GM18861 (cell line): ENCODE data around the gene RNF125.
"Not testable (repeated sequence)": the region's sequence is repeated elsewhere in the genome, so short reads cannot be mapped to it uniquely, and the experiment has no call there.

Source experiments
- ATAC-seq: cut with Tn5 transposase; IDR thresholded peaks from one replicate; pipeline ENCODE4 v1.9.1; 2021; ENCODE audit not compliant: unreplicated experiment

Gene RNF125

GRCh38 chr18:32083781-32084180 lies 65.2 kb downstream of the RNF125 start:
- no peak for ATAC-seq

- ATAC-seq: no peak
These were observed 68.3 kb downstream of the RNF125 start for GRCh38 chr18:32086881-32087280.

DNA sequence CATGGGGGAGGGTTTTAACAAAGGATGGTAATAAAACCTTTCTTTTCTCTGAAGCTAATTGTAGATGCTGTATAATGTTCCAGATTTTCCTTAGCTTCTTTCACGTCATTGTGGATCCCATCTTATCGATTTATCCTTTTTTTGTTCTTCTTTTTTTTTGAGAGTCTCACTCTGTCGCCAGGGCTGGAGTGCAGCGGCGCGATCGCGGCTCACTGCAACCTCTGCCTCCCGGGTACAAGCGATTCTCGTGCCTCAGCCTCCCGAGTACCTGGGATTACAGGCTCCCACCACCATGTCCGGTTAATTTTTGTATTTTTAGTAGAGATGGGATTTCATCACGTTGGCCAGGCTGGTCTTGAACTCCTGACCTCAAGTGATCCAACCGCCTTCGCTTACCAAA lies 72.2 kb downstream of the RNF125 start:
- ATAC-seq: not testable (repeated sequence)

- no peak for ATAC-seq
These were observed 72.7 kb downstream of the RNF125 start for GRCh38 chr18:32091325-32091723.

DNA sequence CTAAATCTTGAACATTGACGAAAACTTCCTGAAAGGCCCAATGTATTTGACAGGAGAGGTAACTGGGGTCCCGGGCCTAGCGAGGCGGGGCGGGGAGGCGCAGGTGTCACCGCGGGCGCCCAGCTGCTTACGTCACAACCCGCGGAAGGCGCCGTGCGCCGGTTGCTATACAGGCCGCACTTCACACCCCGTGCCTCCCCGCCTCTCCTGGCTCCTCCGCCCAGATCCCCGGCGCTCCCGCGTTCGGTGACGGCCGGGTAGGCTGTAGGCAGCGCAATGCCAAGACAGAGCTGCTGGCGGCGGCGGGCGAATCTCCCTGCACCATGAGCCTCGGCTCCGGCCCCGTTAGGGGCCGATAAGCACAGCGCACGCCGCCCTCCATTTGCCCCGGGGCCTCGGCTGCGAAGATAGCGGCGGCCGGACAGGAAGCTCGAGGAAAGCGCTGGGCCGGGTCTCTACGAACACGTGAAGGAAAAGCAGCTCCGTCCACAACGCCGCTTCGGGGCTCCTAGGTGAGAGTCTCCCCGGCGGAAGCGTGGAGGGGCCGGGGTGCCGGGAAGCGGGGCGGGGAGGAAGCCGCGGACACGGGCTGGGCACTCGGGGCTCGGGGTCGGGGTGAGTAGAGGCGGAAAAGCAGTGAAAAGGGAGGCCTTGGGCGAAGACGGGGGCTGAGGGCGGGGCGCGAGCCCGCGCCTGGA lies 73.2 kb downstream of the RNF125 start, which contains the start of gene RNF138:
TSS of gene RNF138 (plus strand) at position 151 of the 698 bp plus-strand sequence. CDS start 903 bp downstream, outside the sequence.
- ATAC-seq: peak; percentile 51

- peak; percentile 73 for ATAC-seq
These were observed 73.9 kb downstream of the RNF125 start for GRCh38 chr18:32092422-32093101.

DNA sequence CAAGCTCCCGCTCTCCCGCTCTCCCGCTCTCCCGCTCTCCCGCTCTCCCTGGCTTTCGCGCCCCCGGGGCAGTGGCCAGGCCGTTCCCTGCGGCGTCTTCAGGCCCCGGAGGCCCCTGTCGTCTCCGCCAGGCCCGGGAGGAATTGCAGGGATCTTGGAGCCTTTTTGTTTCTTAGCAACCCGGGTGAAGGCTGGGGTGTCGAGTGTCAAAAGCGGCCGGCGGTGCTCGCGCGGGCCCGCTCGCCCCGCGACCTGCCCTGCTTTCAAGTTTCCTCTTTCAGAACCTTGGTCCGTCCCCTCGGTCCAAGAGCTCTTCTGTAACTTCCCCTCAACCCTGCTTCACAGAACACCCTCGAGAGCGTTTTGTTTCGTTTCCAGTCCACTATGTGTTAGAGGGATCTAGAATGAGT lies 74.5 kb downstream of the RNF125 start:
- ATAC-seq: peak; percentile 36

- no peak for ATAC-seq
These were observed 74.9 kb downstream of the RNF125 start for GRCh38 chr18:32093523-32093922.

DNA sequence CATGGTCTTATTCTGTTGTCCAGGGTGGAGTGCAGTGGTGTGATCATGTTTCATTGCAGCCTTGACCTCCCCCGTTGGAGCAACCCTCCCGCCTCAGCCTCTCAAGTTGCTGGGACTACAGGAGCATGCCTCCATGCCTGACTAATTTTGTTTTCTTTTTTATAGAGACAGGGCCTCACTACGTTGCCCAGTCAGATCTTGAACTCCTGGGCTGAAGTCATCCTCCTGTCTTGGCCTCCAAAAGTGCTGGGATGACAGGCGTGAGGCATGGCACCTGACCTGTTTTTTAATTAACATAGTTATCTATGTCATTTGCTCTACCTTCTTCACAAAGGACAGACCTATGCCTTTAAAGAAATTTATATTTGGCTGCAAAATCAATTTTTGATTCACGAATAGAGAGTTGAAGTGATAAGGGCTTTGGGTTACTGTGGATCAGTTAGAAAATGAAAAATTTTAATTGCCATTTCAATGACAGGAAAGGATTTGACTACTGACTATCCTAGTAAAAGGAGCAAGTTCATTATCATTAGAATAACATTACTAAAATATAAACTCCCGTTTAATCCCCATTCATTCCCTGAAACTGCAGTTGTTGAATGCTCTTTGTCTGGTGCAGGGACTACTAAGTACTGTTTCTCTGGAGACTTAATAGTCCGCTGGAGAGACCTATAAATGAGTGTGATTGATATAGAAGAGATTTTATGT lies 76.7 kb downstream of the RNF125 start:
- no peak for ATAC-seq

DNA sequence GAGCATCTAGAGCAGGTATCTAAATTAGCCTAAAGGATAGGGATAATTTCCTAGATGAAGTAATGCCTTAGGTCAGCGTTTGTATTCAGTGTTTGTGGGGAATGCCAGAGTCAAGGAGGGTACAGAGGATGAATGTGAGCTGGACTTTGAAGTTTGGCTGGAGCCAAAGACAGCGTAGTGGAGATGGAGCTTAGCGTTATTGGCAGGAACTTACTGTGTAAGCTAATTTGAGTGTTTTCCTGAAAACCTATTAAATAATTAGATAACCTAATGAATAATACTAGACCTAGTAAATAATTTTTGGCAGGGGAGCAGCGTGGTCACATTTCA lies 77.2 kb downstream of the RNF125 start:
- no peak for ATAC-seq

DNA sequence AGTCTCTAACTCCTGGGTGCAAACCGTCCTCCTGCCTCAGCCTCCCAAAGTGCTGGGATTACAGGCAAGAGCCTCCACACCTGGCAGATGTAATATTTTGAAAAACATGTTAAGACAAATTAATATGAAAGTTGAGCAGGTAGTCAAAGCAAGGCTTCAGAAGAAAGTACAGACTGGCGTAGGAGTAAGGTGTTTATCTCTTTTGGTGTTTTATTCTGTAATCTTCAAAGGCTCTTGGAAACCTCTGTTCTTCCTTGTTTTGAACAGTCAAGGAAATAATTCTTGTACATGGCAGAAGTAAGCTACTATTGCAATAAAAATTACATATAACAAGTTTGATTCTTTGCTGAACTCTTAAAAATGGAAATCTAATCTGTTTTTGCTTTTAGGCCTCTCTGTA lies 78.3 kb downstream of the RNF125 start:
- no peak for ATAC-seq

- no peak for ATAC-seq
These were observed 85.9 kb downstream of the RNF125 start for GRCh38 chr18:32104516-32104915.

- no peak for ATAC-seq
These were observed 91.4 kb downstream of the RNF125 start for GRCh38 chr18:32110005-32110404.

GRCh38 chr18:32111706-32112105 lies 93.1 kb downstream of the RNF125 start:
- ATAC-seq: no peak

DNA sequence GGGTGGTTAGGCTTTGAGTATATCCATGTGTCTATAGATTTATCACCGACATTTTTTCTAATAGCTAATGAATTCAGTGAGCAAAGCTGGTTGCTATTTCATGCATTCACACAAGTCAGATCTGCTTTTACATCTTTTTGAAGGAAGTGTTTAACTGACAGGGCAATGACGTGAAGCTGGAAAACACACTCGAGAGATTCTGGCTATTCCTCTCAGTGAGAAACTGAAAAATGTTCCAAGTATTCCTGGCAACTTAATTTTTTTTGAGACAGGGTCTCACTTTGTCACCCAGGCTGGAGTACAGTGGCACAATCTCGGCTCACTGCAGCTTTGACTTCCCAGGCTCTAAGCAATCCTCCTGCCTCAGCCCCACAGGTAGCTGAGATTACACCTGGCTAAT lies 94.2 kb downstream of the RNF125 start:
- no peak for ATAC-seq

DNA sequence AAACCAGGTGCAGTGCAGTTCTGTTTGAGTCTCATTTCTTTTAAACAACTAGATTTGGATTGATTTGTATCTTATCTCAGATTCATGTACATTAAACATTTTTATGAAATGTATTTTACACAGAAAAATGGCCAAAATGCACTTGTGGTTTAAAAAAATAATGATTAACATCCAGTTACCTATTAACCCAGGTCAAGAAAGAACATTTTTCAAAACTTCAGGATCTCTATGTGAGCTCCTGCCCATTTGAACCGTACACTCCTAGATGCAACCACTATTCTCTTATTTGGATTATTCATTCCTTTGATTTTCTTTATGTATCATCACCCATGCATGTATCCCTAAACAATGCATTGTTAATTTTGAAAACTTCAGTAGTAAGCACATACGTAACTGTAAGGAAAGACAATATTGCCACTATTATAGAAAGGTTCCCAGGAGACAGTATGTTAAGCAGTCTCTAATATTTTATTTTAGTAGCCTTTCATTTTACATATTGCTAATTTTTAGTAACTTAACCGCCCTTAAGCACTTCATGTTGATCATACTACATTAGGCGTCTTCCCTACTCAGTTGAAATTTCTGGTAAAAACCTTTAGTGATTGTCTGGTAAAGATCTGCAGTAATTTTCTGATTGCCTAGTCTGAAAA lies 95.8 kb downstream of the RNF125 start:
- ATAC-seq: no peak

DNA sequence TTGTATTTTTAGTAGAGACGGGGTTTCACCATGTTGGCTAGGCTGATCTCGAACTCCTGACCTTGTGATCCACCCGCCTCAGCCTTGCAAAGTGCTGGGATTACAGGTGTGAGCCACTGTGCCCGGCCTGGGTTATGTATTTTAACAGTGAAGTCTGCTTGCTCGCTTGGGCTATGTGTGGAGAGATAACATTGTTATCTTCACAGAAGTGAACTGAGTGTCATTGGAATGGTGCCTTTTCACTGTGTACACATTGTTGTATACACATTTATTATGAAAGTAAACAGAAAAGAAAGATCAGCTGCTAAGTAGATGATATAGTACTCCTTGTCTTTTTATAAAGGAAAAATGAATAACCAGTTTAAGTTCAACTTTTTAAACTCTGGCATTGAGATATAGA lies 103.4 kb downstream of the RNF125 start:
- no peak for ATAC-seq
